GM18951 (cell line): ENCODE results near the gene HDAC7.

Source experiments
- POLR2A ChIP-seq: IDR thresholded peaks from 4 replicates; pipeline ENCODE4 v1.6.1; 2011; ENCODE audit warnings: mild to moderate bottlenecking; ENCODE audit not compliant: insufficient read length, insufficient read depth; ENCODE audit errors: extremely low read depth
- in situ Hi-C: fragments of 300-500 bp; cut with MboI; formaldehyde crosslinking; loops from one replicate; pipeline ENCODE4 v1.12.0; 2022; ENCODE audit warnings: low sequenced_read_pairs, mixed read lengths, inconsistent platforms; ENCODE audit not compliant: unreplicated experiment

Gene HDAC7

DNA sequence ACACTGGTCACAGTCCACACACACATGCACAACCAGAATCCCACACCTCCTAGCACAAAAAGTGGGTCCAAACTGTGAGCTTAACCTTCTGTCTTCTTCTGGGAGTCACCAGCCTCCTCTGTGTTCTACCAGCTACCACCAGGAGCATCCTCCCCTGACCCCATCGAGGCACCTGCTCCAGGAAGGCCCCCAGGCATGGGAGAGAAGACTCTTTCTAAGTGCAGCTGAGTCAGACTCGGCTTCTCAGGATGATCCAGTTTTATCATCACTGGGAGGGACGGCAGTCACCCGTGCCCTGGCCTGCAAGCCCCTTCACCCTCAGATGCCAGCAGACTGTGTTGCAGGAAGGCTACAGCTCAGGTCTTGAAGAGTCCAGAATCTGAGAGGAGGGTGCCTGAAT is 86.6 kb downstream of the HDAC7 start:
- no peak for TF ChIP-seq POLR2A
- in situ Hi-C loops: no loop called here
